ENCODE measurements around the gene DCXR.

DCXR gene

GRCh38 chr17:82037092-82037888 is at the start of gene DCXR:
Gene DCXR (minus strand): TSS chr17:82037697. CDS start chr17:82037682, 15 bp downstream.
- FAIRE-seq (peak; percentile 97), DNase-seq (ENCODE audit: low spot score) (peak; percentile 99)

- FAIRE-seq: no peak
- DNase-seq (ENCODE audit: low spot score): no peak
These were observed 48.7 kb upstream of the DCXR start for GRCh38 chr17:82085931-82086764.

- FAIRE-seq (no peak), DNase-seq (ENCODE audit: low spot score) (no peak)
These were observed 47.7 kb upstream of the DCXR start for GRCh38 chr17:82085031-82085861.

GRCh38 chr17:82084373-82085030 is 47.0 kb upstream of the DCXR start:
- FAIRE-seq (no peak), DNase-seq (ENCODE audit: low spot score) (no peak)

- no peak for DNase-seq (ENCODE audit: low spot score)
- FAIRE-seq: no peak
These were observed 46.2 kb upstream of the DCXR start for GRCh38 chr17:82083533-82084359.

GRCh38 chr17:82083009-82083408 is 45.5 kb upstream of the DCXR start:
- DNase-seq (ENCODE audit: low spot score) (no peak), FAIRE-seq (no peak)

GRCh38 chr17:82082456-82082855 is 45.0 kb upstream of the DCXR start:
- FAIRE-seq (no peak), DNase-seq (ENCODE audit: low spot score) (no peak)

GRCh38 chr17:82081966-82082365 is 44.5 kb upstream of the DCXR start:
- FAIRE-seq (no peak), DNase-seq (ENCODE audit: low spot score) (no peak)

GRCh38 chr17:82081546-82081945 is 44.0 kb upstream of the DCXR start:
- no peak for DNase-seq (ENCODE audit: low spot score)
- FAIRE-seq: no peak

GRCh38 chr17:82080789-82081464 is 43.4 kb upstream of the DCXR start:
- DNase-seq (ENCODE audit: low spot score) (no peak), FAIRE-seq (no peak)

- DNase-seq (ENCODE audit: low spot score): no peak
- no peak for FAIRE-seq
These were observed 42.7 kb upstream of the DCXR start for GRCh38 chr17:82080048-82080788.

- FAIRE-seq: no peak
These were observed 41.6 kb upstream of the DCXR start for GRCh38 chr17:82079001-82079677.

GRCh38 chr17:82078433-82078832 is 40.9 kb upstream of the DCXR start:
- no peak for FAIRE-seq
- DNase-seq (ENCODE audit: low spot score): no peak

More at GRCh38 chr17:82079001-82079677, 41.6 kb upstream of the DCXR start:
- DNase-seq (ENCODE audit: low spot score): no peak

- FAIRE-seq (no peak), DNase-seq (ENCODE audit: low spot score) (no peak)
These were observed 40.3 kb upstream of the DCXR start for GRCh38 chr17:82077617-82078358.

- no peak for FAIRE-seq
- DNase-seq (ENCODE audit: low spot score): no peak
These were observed 39.5 kb upstream of the DCXR start for GRCh38 chr17:82076785-82077591.

GRCh38 chr17:82076018-82076784 is 38.7 kb upstream of the DCXR start:
- no peak for FAIRE-seq

More at GRCh38 chr17:82076018-82076784, 38.7 kb upstream of the DCXR start:
- no peak for DNase-seq (ENCODE audit: low spot score)
